Esophagus muscularis mucosa (tissue), 4 donors: ENCODE measurements around the gene HOXB9. TPM values are rescaled to one million over a fixed set of nuclear protein-coding genes. Genes with fewer than 3 reads are reported as not detected.

Source experiments
- DNase-seq: peaks from one replicate; pipeline ENCODE4 v3.0.0-alpha.2; 2017; ENCODE audit errors: extremely low spot score
- H3K27ac ChIP-seq, 4 donors: fragments of 200-600 bp; sonication (generic); replicated peaks in 1 of 4; 1 replicate in 3 of 4; 2 replicates in 1 of 4; pipeline ENCODE4 v1.5.1; 2016 to 2019; ENCODE audit warnings: mild to moderate bottlenecking in 1 of 4
- H3K27me3 ChIP-seq, 4 donors: fragments of 200-600 bp; sonication (generic); one replicate each; pipeline versions ENCODE4 v1.5.1 to v1.6.0; 2016 to 2019
- H3K36me3 ChIP-seq, 4 donors: fragments of 200-600 bp; sonication (generic); one replicate each; pipeline ENCODE4 v1.5.1; 2016 to 2019
- H3K4me1 ChIP-seq, 4 donors: fragments of 200-600 bp; sonication (generic); one replicate each; pipeline ENCODE4 v1.5.1; 2016 to 2019
- H3K4me3 ChIP-seq, 4 donors: fragments of 200-600 bp; sonication (generic); 1 replicate in 2 of 4; 2 replicates in 2 of 4; pipeline ENCODE4 v1.5.1; 2016 to 2019; ENCODE audit warnings: mild to moderate bottlenecking in 4 of 4, moderate library complexity in 1 of 4
- H3K9me3 ChIP-seq, 4 donors: fragments of 200-600 bp; sonication (generic); 1 replicate in 3 of 4; 2 replicates in 1 of 4; pipeline ENCODE4 v1.5.1; 2016 to 2019
- CTCF ChIP-seq, 3 experiments: fragments of 200-600 bp in 2 of 3; fragments of 450-650 bp in 1 of 3; sonication (generic) in 2 of 3; IDR thresholded peaks; one replicate each; pipeline ENCODE4 v1.5.1; 2017 to 2019; ENCODE audit warnings: antibody characterized with exemption in 3 of 3, mild to moderate bottlenecking in 2 of 3, moderate library complexity in 1 of 3
- EP300 ChIP-seq: sonication (generic); formaldehyde crosslinking; IDR thresholded peaks from one replicate; pipeline ENCODE4 v1.6.1; 2017; ENCODE audit warnings: antibody characterized with exemption
- POLR2A ChIP-seq: fragments of 450-650 bp; IDR thresholded peaks from one replicate; pipeline ENCODE4 v1.6.1; 2017; ENCODE audit warnings: antibody characterized with exemption, moderate library complexity, mild to moderate bottlenecking, low read depth
- POLR2AphosphoS5 ChIP-seq, 2 donors: sonication (generic); formaldehyde crosslinking; IDR thresholded peaks; one replicate each; pipeline ENCODE4 v1.6.1; 2017; ENCODE audit warnings: antibody characterized with exemption in 2 of 2
- WGBS: methylation state at CpG from one replicate; pipeline ENCODE4 v1.1.5; 2018; 5-methylcytosine and 5-hydroxymethylcytosine counted together
- intact Hi-C: fragments of 100-400 bp; cut with DNase I; formaldehyde crosslinking; loops from one replicate; pipeline ENCODE4 v1.15.1; 2023
- total RNA-seq, 4 donors: library from RNA; depleted of rRNA; stranded (reverse); fragments of >200 nt; gene quantifications; one replicate each; pipeline versions ENCODE4 v1.1.0 to v1.2.1, GENCODE V29; 2016

HOXB9 gene
- total RNA-seq = not detected

GRCh38 chr17:48626245-48627117, at the start of gene HOXB9:
Gene HOXB9 (minus strand): TSS chr17:48626358. CDS start chr17:48626269, 89 bp downstream.
- no peak for TF ChIP-seq CTCF (IDR thresholded peaks at IDR 0.05)
- peaks cover 25 to 31% (median 26%) of the 10 kb centered on the region in 4 donors for H3K4me1 ChIP-seq
- peak within 1 kb of the TSS; percentile 38 to 41 (median 41) for H3K4me3 ChIP-seq
- WGBS = 2% methylated on average over 22 of the region's 50 CpGs
- H3K36me3 ChIP-seq = no peaks in the 10 kb centered on the region
- no peak within 1 kb of the TSS for H3K27ac ChIP-seq
- intact Hi-C loops = no loop called here
- H3K9me3 ChIP-seq = no peaks in the 10 kb centered on the region
- peaks cover 0 to 100% (median 97%) of the 10 kb centered on the region in 4 donors for H3K27me3 ChIP-seq
- DNase-seq = no peak

DNA sequence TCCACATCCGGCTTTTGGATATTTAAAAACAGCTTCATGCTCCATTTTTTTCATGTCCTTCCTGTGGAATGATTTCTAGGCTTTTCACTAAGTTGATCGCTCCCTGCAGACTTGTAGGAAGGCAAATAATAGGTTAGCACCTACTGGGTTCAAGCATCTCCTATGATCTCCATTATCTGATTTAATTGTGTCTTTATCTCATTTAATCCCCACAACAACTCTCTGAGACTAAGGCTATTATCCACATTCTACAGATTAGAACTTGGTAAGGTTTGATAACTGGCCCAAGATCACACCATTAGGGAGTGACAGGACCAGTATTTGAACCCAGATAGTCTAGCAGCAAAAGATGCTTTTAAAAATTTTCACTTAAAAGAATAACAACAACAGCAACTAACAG, 46.2 kb upstream of the HOXB9 start:
- peak overlapping the region in 1 of 4 donors; percentile 42 for H3K27ac ChIP-seq
- 61% methylated on average over 2 of the region's 2 CpGs for WGBS
- peaks cover 0 to 57% (median 2%) of the 10 kb centered on the region in 4 donors for H3K27me3 ChIP-seq
- TF ChIP-seq EP300 (no peak), CTCF (IDR thresholded peaks at IDR 0.05) (no peak), POLR2AphosphoS5 (IDR thresholded peaks at IDR 0.05) (no peak), POLR2A (no peak)
- peaks cover 10 to 14% (median 12%) of the 10 kb centered on the region in 4 donors for H3K4me1 ChIP-seq
- DNase-seq = no peak
- peak overlapping the region in 1 of 4 donors; percentile 28 for H3K4me3 ChIP-seq
- no peaks in the 10 kb centered on the region for H3K36me3 ChIP-seq
- intact Hi-C loops = loop anchor here (5.0 kb wide), 1 partner anchor 120 kb away; no protein-coding TSS in a partner anchor
- H3K9me3 ChIP-seq = no peaks in the 10 kb centered on the region

DNA sequence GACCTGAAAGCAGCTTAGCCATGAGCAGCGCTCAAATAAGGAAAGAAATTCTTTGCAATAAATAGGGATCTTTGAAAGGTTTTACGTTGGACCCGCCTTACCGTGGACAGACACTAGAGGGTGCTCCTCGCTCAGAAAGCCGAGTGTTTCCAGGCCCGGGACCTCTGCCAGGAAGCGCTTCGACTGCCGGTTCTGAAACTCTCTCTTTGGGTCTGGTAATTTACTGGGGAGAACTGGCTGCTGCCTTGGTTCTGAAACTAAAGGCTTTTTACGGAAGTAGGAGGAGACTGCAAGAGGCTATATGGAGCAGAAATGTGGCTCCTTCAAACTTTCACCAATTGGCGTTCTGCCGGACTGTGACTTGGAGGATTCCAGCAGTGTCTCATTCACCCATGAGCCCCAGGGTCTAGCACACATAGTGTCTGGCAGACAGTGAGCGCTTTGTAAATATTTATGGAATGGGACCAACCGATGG, 45.6 kb upstream of the HOXB9 start:
- no peaks in the 10 kb centered on the region for H3K9me3 ChIP-seq
- 1% methylated on average over 13 of the region's 15 CpGs for WGBS
- peaks cover 10 to 14% (median 12%) of the 10 kb centered on the region in 4 donors for H3K4me1 ChIP-seq
- peak overlapping the region in 2 of 4 donors; percentile 0 to 42 for H3K27ac ChIP-seq
- TF ChIP-seq CTCF (IDR thresholded peaks at IDR 0.05) (peak; percentile 90 to 94 (median 93)), POLR2A (no peak), POLR2AphosphoS5 (IDR thresholded peaks at IDR 0.05) (peak in 1 of 2 donors; percentile 52)
- peak overlapping the region; percentile 28 to 49 (median 36) for H3K4me3 ChIP-seq
- intact Hi-C loops = loop anchor here (5.0 kb wide), 1 partner anchor 121 kb away; no protein-coding TSS in a partner anchor
- H3K36me3 ChIP-seq = no peaks in the 10 kb centered on the region
- DNase-seq = peak; percentile 96
- H3K27me3 ChIP-seq = peaks cover 0 to 58% (median 4%) of the 10 kb centered on the region in 4 donors

DNA sequence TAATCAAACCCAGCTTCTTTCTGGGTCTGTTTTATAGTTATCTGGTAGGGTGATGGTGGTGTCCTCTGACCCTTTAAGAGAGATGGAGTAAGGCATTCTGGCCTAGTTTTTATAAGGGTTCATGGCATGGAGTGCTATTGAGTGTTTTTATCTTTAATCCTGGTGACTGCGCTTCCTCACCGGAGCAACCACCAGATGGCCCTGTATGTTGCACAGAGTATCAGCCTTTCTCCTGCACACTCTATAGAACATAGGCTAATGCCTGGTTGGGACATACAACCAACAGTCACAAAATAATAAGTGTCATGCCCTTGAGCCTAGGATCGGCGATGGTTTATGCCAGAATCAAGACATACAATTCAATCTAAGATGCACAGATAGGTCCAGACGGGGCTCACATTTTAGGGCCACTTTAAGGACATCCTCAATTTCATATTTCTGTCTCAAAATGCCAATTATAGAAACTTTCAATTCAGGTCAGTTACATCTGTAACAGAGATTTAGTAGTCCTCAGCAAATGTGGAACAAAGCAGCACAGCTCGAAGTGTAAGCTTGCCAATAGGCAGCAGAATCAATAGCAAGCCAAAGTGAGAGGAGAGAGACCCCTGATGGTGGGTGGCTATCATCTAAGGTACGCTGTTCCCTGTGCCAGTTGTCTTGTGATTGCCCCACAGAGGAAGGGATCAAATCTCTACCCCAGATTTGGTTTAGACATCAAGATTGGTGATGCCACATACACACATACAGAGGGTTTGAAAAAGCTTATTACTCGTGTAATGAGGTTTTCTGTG, 37.2 kb upstream of the HOXB9 start:
- Histone ChIP-seq H3K27ac (no peak overlapping the region), H3K36me3 (no peaks in the 10 kb centered on the region), H3K27me3 (peaks cover 0 to 77% (median 5%) of the 10 kb centered on the region in 4 donors), H3K9me3 (no peaks in the 10 kb centered on the region), H3K4me3 (no peak overlapping the region), H3K4me1 (no peaks in the 10 kb centered on the region)
- DNase-seq = no peak
- intact Hi-C loops = no loop called here
- WGBS = 75% methylated on average over 8 of the region's 8 CpGs
- no peak for TF ChIP-seq CTCF (IDR thresholded peaks at IDR 0.05)
- no peak for TF ChIP-seq POLR2A
- no peak for TF ChIP-seq POLR2AphosphoS5 (IDR thresholded peaks at IDR 0.05)
- no peak for TF ChIP-seq EP300
